HCT116 (cell line): Measurements from ENCODE around the gene GLTP. TPM values are rescaled to one million over a fixed set of nuclear protein-coding genes. Genes with fewer than 3 reads are reported as not detected.

ENCODE experiments used
- ATAC-seq: fragments of 200-7000 bp; cut with Tn5 transposase; 2 replicates; pipeline ENCODE4 v1.9.1; 2020; ENCODE audit warnings: mild to moderate bottlenecking, moderate library complexity
- BruUV-seq: library from RNA; stranded (reverse); fragments of 400-500 nt; replicated peaks from 2 replicates; lab custom pipeline; 2021; lab: Mats Ljungman, UMichigan
- CTCF ChIA-PET: fragments of 300-600 bp; sonication (Branson Sonifier 250); formaldehyde crosslinking; loops from one replicate; lab custom pipeline; 2021; ENCODE audit warnings: antibody characterized with exemption; lab: Charles Lee
- POLR2A ChIA-PET: fragments of 300-600, 350-600 bp; sonication (Branson Sonifier 250); formaldehyde crosslinking; loops from one replicate; lab custom pipeline; 2021; ENCODE audit warnings: antibody characterized with exemption; lab: Charles Lee
- RAD21 ChIA-PET, 2 experiments: fragments of 300-600 bp; sonication (Branson Sonifier 250); formaldehyde crosslinking; loops; one replicate each; lab custom pipeline; 2023; ENCODE audit warnings: low total read pairs in 2 of 2; ENCODE audit not compliant: uncharacterized antibody in 2 of 2, unreplicated experiment in 2 of 2, low non-redundant PET in 1 of 2; lab: Charles Lee
- DNase-seq: peaks from one replicate; pipeline ENCODE4 v3.0.0-alpha.2; 2010; ENCODE audit warnings: low read depth, low spot score
- H2AFZ ChIP-seq: fragments of 200-600 bp; shearing (Covaris generic), sonication (generic); 2 replicates; pipeline ENCODE4 v1.6.1; 2017; ENCODE audit warnings: low read depth, mixed run types, mixed read lengths, antibody characterized with exemption, low read length; ENCODE audit not compliant: poor library complexity, severe bottlenecking
- H3K27ac ChIP-seq: 2 replicates; pipeline ENCODE4 v1.5.1; 2012; ENCODE audit warnings: low read depth, low read length
- H3K27me3 ChIP-seq: fragments of 200-600 bp; sonication (generic); 2 replicates; pipeline ENCODE4 v1.6.1; 2016; ENCODE audit warnings: mixed run types, low read length, mixed read lengths; ENCODE audit not compliant: insufficient read depth
- H3K36me3 ChIP-seq, 2 experiments: fragments of 200-500 bp in 1 of 2; fragments of 200-600 bp in 1 of 2; sonication (Bioruptor generic) in 1 of 2; sonication (generic) in 1 of 2; 2 replicates each; pipeline versions ENCODE4 v1.5.1 to v1.6.1; 2014 to 2016; ENCODE audit warnings: low read length in 2 of 2, inconsistent platforms in 1 of 2, mixed read lengths in 1 of 2, mixed run types in 1 of 2; ENCODE audit not compliant: insufficient read depth in 2 of 2, control insufficient read depth in 1 of 2
- H3K4me1 ChIP-seq, 2 experiments: fragments of 200-600 bp in 1 of 2; sonication (generic) in 1 of 2; 2 replicates each; pipeline versions ENCODE4 v1.5.1 to v1.6.1; 2012 to 2017; ENCODE audit warnings: low read length in 2 of 2, inconsistent platforms in 1 of 2, mild to moderate bottlenecking in 1 of 2, mixed read lengths in 1 of 2, mixed run types in 1 of 2, moderate library complexity in 1 of 2; ENCODE audit not compliant: insufficient read depth in 2 of 2, control insufficient read depth in 1 of 2
- H3K4me2 ChIP-seq: fragments of 200-600 bp; sonication (generic); 2 replicates; pipeline ENCODE4 v1.6.1; 2017; ENCODE audit warnings: mixed run types, low read length, mixed read lengths
- H3K4me3 ChIP-seq, 2 experiments: fragments of 200-600 bp in 1 of 2; sonication (generic) in 1 of 2; replicated peaks in 1 of 2; 2 replicates each; pipeline ENCODE4 v1.5.1; 2011 to 2016; ENCODE audit warnings: low read length in 2 of 2, control low read depth in 1 of 2, low read depth in 1 of 2, mild to moderate bottlenecking in 1 of 2, mixed read lengths in 1 of 2, mixed run types in 1 of 2
- H3K79me2 ChIP-seq: fragments of 200-600 bp; sonication (generic); 2 replicates; pipeline ENCODE4 v1.6.1; 2017; ENCODE audit warnings: mild to moderate bottlenecking, mixed run types, low read length, moderate library complexity, mixed read lengths; ENCODE audit not compliant: insufficient read depth
- H3K9ac ChIP-seq: fragments of 200-600 bp; sonication (generic); 2 replicates; pipeline ENCODE4 v1.6.1; 2016; ENCODE audit warnings: low read length, mixed read lengths
- H3K9me2 ChIP-seq: fragments of 200-600 bp; sonication (generic), shearing (Covaris generic); 2 replicates; pipeline ENCODE4 v1.6.1; 2017; ENCODE audit warnings: mixed run types, mild to moderate bottlenecking, moderate library complexity; ENCODE audit not compliant: insufficient read depth
- H3K9me3 ChIP-seq, 2 experiments: fragments of 200-500 bp in 1 of 2; fragments of 200-600 bp in 1 of 2; sonication (Bioruptor generic) in 1 of 2; sonication (generic) in 1 of 2; 2 replicates each; pipeline ENCODE4 v1.6.1; 2014 to 2017; ENCODE audit warnings: low read length in 2 of 2, mixed read lengths in 2 of 2, inconsistent platforms in 1 of 2, low read depth in 1 of 2, mild to moderate bottlenecking in 1 of 2, mixed run types in 1 of 2, moderate library complexity in 1 of 2; ENCODE audit not compliant: control insufficient read depth in 1 of 2, insufficient read depth in 1 of 2
- H4K20me1 ChIP-seq: fragments of 200-600 bp; sonication (generic), shearing (Covaris generic); 2 replicates; pipeline ENCODE4 v1.6.1; 2017; ENCODE audit warnings: mixed run types, mild to moderate bottlenecking, moderate library complexity; ENCODE audit not compliant: insufficient read depth
- CBX3 ChIP-seq: IDR thresholded peaks from 2 replicates; pipeline ENCODE4 v1.6.1; 2012; ENCODE audit warnings: low read depth
- CEBPB ChIP-seq: IDR thresholded peaks from 2 replicates; pipeline ENCODE4 v1.6.1; 2012; ENCODE audit warnings: low read depth
- EGR1 ChIP-seq: IDR thresholded peaks from 2 replicates; pipeline ENCODE4 v1.6.1; 2012; ENCODE audit warnings: low read depth
- EZH2phosphoT487 ChIP-seq: fragments of 200-600 bp; IDR thresholded peaks from 2 replicates; pipeline ENCODE4 v1.6.1; 2018; ENCODE audit warnings: antibody characterized with exemption, borderline replicate concordance
- FOSL1 ChIP-seq: IDR thresholded peaks from 2 replicates; pipeline ENCODE4 v1.6.1; 2012; ENCODE audit warnings: low read depth
- POLR2A ChIP-seq: IDR thresholded peaks from 2 replicates; pipeline ENCODE4 v1.7.0; 2011; ENCODE audit warnings: borderline replicate concordance; ENCODE audit not compliant: insufficient read depth, insufficient read length; ENCODE audit errors: extremely low read depth
- RAD21 ChIP-seq: IDR thresholded peaks from 2 replicates; pipeline ENCODE4 v1.6.1; 2012; ENCODE audit warnings: low read depth, mild to moderate bottlenecking
- SP1 ChIP-seq: IDR thresholded peaks from 2 replicates; pipeline ENCODE4 v1.6.1; 2012; ENCODE audit warnings: low read depth
- TCF7L2 ChIP-seq: IDR thresholded peaks from 2 replicates; pipeline ENCODE4 v1.7.0; 2011; ENCODE audit warnings: borderline replicate concordance, inconsistent platforms; ENCODE audit not compliant: insufficient read depth, insufficient read length; ENCODE audit errors: extremely low read depth
- YY1 ChIP-seq: IDR thresholded peaks from 2 replicates; pipeline ENCODE4 v1.6.1; 2011; ENCODE audit warnings: low read length, low read depth, moderate library complexity, mild to moderate bottlenecking; ENCODE audit not compliant: insufficient replicate concordance; ENCODE audit errors: extremely low read depth
- ZNF274 ChIP-seq: fragments of 200-500 bp; sonication (Bioruptor generic); IDR thresholded peaks from 2 replicates; pipeline ENCODE4 v1.6.1; 2014; ENCODE audit warnings: mild to moderate bottlenecking, low read depth, low read length, inconsistent platforms
- intact Hi-C: fragments of 100-400 bp; cut with micrococcal nuclease; formaldehyde crosslinking; loops from 2 replicates; pipeline ENCODE4 v1.10.0; 2022
- total RNA-seq: library from RNA; stranded (reverse); gene quantifications from one replicate; pipeline ENCODE4 v1.2.1, GENCODE V29; 2021; ENCODE audit not compliant: unreplicated experiment
- TF ChIP-seq, protein P1 (sequence below): IDR thresholded peaks from 2 replicates; pipeline ENCODE4 v1.6.1; 2012
- TF ChIP-seq, protein P2 (sequence below): IDR thresholded peaks from 2 replicates; pipeline ENCODE4 v1.6.1; 2012
- TF ChIP-seq, protein P3 (sequence below), 3 experiments: fragments of 200-600 bp in 1 of 3; sonication (generic) in 1 of 3; IDR thresholded peaks in 2 of 3; conservative IDR thresholded peaks in 1 of 3; 2 replicates each; pipeline ENCODE4 v1.5.1; 2012 to 2017; ENCODE audit warnings: low read depth in 2 of 3, low read length in 2 of 3, antibody characterized with exemption in 1 of 3, borderline replicate concordance in 1 of 3, control low read depth in 1 of 3, mild to moderate bottlenecking in 1 of 3, mixed read lengths in 1 of 3, mixed run types in 1 of 3, moderate library complexity in 1 of 3; ENCODE audit not compliant: insufficient read depth in 1 of 3
- TF ChIP-seq, protein P4 (sequence below): IDR thresholded peaks from 2 replicates; pipeline ENCODE4 v1.6.1; 2011; ENCODE audit warnings: mild to moderate bottlenecking, low read length, moderate library complexity; ENCODE audit not compliant: insufficient replicate concordance; ENCODE audit errors: extremely low read depth

The GLTP gene
- total RNA-seq, 1 experiment from 2014 or later: 26.6 TPM

DNA sequence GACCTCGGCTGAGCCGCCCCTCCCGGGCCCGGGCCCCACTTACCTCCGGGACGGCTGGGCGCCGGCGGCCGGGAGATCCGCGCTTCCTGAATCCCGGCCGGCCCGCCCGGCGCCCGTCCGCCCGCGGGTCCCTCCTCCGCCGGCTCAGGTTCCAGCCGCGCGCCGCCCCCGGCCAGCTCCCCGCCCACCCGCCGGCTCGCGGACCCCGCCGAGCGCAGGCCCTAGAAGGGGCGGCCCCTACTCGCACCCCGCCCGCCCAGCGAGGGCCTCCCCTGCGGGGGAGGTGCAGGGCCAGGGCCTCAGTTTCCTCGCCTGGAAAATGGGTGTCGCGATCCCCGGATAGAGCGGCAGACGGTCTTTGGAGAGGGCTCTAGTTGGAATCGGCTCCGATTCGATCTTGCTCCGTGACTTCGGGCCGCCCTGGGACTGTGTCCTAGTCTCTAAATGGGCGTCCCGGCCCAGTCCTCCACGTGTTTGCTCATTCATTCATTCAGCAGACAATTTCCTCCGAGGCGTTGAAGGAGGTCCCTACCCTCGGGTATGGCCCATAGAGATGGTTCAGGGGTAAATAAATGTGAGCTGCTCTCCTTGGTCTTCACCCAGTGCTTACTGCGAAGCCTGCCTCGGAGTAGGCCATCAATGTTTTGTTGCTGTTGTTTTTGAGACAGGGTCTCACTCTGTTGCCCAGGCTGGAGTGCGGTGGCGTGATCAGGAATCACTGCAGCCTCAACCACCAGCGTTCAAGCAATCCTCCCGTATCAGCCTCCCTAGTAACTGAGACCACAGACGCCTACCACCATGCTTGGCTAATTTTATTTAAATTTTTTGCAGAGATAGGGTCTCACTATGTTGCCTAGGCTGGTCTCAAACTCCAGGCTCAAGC is 46.8 kb downstream of the GLTP start, which contains the start of gene TRPV4:
Gene TRPV4 (minus strand): TSS at position 92 of the 883 bp plus-strand sequence. CDS start 18,602 bp downstream, outside the sequence.
- intact Hi-C loops: no loop called here
- Histone ChIP-seq H3K4me3 (no peak within 1 kb of the TSS), H3K9me2 (no peaks in the 10 kb centered on the region), H3K27ac (no peak within 1 kb of the TSS), H3K36me3 (no peaks in the 10 kb centered on the region), H2AFZ (no peak within 1 kb of the TSS), H3K9ac (no peak within 1 kb of the TSS), H3K79me2 (no peaks in the 10 kb centered on the region), H3K4me1 (peaks cover 0 to 19% of the 10 kb centered on the region in 2 experiments; a peak in 2 of 4 replicates), H3K9me3 (no peaks in the 10 kb centered on the region), H4K20me1 (no peaks in the 10 kb centered on the region), H3K4me2 (no peak within 1 kb of the TSS), H3K27me3 (no peaks in the 10 kb centered on the region)
- ATAC-seq (no peak), DNase-seq (no peak)
- CTCF ChIA-PET: no interaction called here
- RAD21 ChIA-PET: no interaction called here
- POLR2A ChIA-PET: no interaction called here
- TF ChIP-seq, protein P1, sequence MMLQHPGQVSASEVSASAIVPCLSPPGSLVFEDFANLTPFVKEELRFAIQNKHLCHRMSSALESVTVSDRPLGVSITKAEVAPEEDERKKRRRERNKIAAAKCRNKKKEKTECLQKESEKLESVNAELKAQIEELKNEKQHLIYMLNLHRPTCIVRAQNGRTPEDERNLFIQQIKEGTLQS: no peak
- TF ChIP-seq TCF7L2 (no peak), CEBPB (no peak), FOSL1 (no peak), EZH2phosphoT487 (no peak), YY1 (no peak), POLR2A (no peak), SP1 (no peak), EGR1 (no peak), RAD21 (no peak), ZNF274 (no peak), CBX3 (no peak)
- TF ChIP-seq, protein P2, sequence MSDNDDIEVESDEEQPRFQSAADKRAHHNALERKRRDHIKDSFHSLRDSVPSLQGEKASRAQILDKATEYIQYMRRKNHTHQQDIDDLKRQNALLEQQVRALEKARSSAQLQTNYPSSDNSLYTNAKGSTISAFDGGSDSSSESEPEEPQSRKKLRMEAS: no peak
- TF ChIP-seq, protein P3, sequence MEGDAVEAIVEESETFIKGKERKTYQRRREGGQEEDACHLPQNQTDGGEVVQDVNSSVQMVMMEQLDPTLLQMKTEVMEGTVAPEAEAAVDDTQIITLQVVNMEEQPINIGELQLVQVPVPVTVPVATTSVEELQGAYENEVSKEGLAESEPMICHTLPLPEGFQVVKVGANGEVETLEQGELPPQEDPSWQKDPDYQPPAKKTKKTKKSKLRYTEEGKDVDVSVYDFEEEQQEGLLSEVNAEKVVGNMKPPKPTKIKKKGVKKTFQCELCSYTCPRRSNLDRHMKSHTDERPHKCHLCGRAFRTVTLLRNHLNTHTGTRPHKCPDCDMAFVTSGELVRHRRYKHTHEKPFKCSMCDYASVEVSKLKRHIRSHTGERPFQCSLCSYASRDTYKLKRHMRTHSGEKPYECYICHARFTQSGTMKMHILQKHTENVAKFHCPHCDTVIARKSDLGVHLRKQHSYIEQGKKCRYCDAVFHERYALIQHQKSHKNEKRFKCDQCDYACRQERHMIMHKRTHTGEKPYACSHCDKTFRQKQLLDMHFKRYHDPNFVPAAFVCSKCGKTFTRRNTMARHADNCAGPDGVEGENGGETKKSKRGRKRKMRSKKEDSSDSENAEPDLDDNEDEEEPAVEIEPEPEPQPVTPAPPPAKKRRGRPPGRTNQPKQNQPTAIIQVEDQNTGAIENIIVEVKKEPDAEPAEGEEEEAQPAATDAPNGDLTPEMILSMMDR (IDR thresholded peaks at IDR 0.05 in 2 of 3, conservative IDR thresholded peaks at IDR 0.05 in 1 of 3; ENCODE audit: borderline replicate concordance in 1 of 3, insufficient read depth in 1 of 3, low read depth in 2 of 3, low read length in 2 of 3): no peak
- TF ChIP-seq, protein P4, sequence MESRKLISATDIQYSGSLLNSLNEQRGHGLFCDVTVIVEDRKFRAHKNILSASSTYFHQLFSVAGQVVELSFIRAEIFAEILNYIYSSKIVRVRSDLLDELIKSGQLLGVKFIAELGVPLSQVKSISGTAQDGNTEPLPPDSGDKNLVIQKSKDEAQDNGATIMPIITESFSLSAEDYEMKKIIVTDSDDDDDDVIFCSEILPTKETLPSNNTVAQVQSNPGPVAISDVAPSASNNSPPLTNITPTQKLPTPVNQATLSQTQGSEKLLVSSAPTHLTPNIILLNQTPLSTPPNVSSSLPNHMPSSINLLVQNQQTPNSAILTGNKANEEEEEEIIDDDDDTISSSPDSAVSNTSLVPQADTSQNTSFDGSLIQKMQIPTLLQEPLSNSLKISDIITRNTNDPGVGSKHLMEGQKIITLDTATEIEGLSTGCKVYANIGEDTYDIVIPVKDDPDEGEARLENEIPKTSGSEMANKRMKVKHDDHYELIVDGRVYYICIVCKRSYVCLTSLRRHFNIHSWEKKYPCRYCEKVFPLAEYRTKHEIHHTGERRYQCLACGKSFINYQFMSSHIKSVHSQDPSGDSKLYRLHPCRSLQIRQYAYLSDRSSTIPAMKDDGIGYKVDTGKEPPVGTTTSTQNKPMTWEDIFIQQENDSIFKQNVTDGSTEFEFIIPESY: no peak
- TF ChIP-seq, all 23 proteins: peak for 0
- BruUV-seq: no TSS peak
